Sigmoid colon (tissue), 7 donors: Measurements from ENCODE around the gene HBM. TPM values are rescaled to one million over a fixed set of nuclear protein-coding genes. Genes with fewer than 3 reads are reported as not detected.
"Not testable (repeated sequence)": the region's sequence is repeated elsewhere in the genome, so short reads cannot be mapped to it uniquely, and the experiment has no call there.

ENCODE experiments used
- DNase-seq: peaks from one replicate; pipeline ENCODE4 v3.0.0-alpha.2; 2019
- H3K27ac ChIP-seq, 4 donors: fragments of 200-600 bp; sonication (generic); one replicate each; pipeline ENCODE4 v1.5.1; 2016 to 2019; ENCODE audit warnings: mild to moderate bottlenecking in 1 of 4
- H3K27me3 ChIP-seq, 3 donors: fragments of 200-600 bp; sonication (generic); one replicate each; pipeline ENCODE4 v1.5.1; 2019; ENCODE audit warnings: mild to moderate bottlenecking in 1 of 3
- H3K36me3 ChIP-seq, 4 donors: fragments of 200-600 bp; sonication (generic); one replicate each; pipeline ENCODE4 v1.5.1; 2016 to 2019
- H3K4me1 ChIP-seq, 4 donors: fragments of 200-600 bp; sonication (generic); one replicate each; pipeline ENCODE4 v1.5.1; 2017 to 2019
- H3K4me3 ChIP-seq, 4 donors: fragments of 200-600 bp; sonication (generic); one replicate each; pipeline ENCODE4 v1.5.1; 2017 to 2019; ENCODE audit warnings: mild to moderate bottlenecking in 2 of 4, moderate library complexity in 1 of 4
- H3K9me3 ChIP-seq, 4 donors: fragments of 200-600 bp in 3 of 4; sonication (generic) in 3 of 4; one replicate each; pipeline versions ENCODE4 v1.5.1 to v1.6.1; 2013 to 2019
- EP300 ChIP-seq, 4 donors: sonication (generic); formaldehyde crosslinking; IDR thresholded peaks; one replicate each; pipeline ENCODE4 v1.6.1; 2017; ENCODE audit warnings: antibody characterized with exemption in 4 of 4
- POLR2A ChIP-seq, 2 donors: fragments of 450-650 bp; IDR thresholded peaks; one replicate each; pipeline ENCODE4 v1.6.1; 2016; ENCODE audit warnings: antibody characterized with exemption in 2 of 2, mild to moderate bottlenecking in 2 of 2, moderate library complexity in 2 of 2
- POLR2AphosphoS5 ChIP-seq, 4 donors: sonication (generic); formaldehyde crosslinking; IDR thresholded peaks; one replicate each; pipeline ENCODE4 v1.6.1; 2017; ENCODE audit warnings: antibody characterized with exemption in 4 of 4
- WGBS, 2 donors: extraction: QIAGEN DNeasy Blood & Tissue Kit; methylation state at CpG; one replicate each; pipeline ENCODE4 v1.1.7; 2013; 5-methylcytosine and 5-hydroxymethylcytosine counted together
- intact Hi-C: fragments of 100-400 bp; cut with DNase I; formaldehyde crosslinking; loops from one replicate; pipeline ENCODE4 v1.15.1; 2023
- polyA plus RNA-seq, 3 donors: library from polyadenylated mRNA; stranded (reverse); fragments of 200-250 nt; gene quantifications; one replicate each; pipeline ENCODE4 v1.2.3, GENCODE V29; 2013
- total RNA-seq, 4 donors: library from RNA; depleted of rRNA; stranded (reverse); fragments of >200 nt; gene quantifications; one replicate each; pipeline ENCODE4 v1.1.0, GENCODE V29; 2016
- TF ChIP-seq, protein P1 (sequence below), 4 experiments: fragments of 450-650 bp in 3 of 4; fragments of 200-600 bp in 1 of 4; IDR thresholded peaks; one replicate each; pipeline ENCODE4 v1.5.1; 2016 to 2019; ENCODE audit warnings: antibody characterized with exemption in 4 of 4, mild to moderate bottlenecking in 3 of 4, moderate library complexity in 2 of 4
- donor health status: healthy with polysubstance abuse.
- donor health status: Bipolar disorder and iron deficiency.
- donor health status: healthy.

HBM gene
- total and polyA plus RNA-seq, 7 donors = not detected

DNA sequence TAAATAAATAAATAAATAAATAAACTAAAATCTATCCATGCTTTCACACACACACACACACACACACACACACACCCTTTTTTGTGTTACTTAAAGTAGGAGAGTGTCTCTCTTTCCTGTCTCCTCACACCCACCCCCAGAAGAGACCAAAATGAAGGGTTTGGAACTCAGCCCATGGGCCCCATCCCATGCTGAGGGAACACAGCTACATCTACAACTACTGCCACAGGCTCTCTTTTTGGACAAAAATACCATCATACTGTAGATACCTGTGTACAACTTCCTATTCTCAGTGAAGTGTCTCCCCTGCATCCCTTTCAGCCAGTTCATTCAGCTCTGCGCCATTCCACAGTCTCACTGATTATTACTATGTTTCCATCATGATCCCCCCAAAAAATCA, 5.0 kb downstream of the HBM start:
- TF ChIP-seq POLR2AphosphoS5 (IDR thresholded peaks at IDR 0.05) = no peak
- no peak for TF ChIP-seq EP300 (IDR thresholded peaks at IDR 0.05)
- TF ChIP-seq, protein P1, sequence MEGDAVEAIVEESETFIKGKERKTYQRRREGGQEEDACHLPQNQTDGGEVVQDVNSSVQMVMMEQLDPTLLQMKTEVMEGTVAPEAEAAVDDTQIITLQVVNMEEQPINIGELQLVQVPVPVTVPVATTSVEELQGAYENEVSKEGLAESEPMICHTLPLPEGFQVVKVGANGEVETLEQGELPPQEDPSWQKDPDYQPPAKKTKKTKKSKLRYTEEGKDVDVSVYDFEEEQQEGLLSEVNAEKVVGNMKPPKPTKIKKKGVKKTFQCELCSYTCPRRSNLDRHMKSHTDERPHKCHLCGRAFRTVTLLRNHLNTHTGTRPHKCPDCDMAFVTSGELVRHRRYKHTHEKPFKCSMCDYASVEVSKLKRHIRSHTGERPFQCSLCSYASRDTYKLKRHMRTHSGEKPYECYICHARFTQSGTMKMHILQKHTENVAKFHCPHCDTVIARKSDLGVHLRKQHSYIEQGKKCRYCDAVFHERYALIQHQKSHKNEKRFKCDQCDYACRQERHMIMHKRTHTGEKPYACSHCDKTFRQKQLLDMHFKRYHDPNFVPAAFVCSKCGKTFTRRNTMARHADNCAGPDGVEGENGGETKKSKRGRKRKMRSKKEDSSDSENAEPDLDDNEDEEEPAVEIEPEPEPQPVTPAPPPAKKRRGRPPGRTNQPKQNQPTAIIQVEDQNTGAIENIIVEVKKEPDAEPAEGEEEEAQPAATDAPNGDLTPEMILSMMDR (IDR thresholded peaks at IDR 0.05) = no peak
- no peak for TF ChIP-seq POLR2A (IDR thresholded peaks at IDR 0.05)
- DNase-seq = no peak
- Histone ChIP-seq H3K9me3 (no peaks in the 10 kb centered on the region), H3K27ac (no peak overlapping the region), H3K4me3 (no peak overlapping the region), H3K4me1 (peaks cover 0 to 10% (median 8%) of the 10 kb centered on the region in 4 donors), H3K27me3 (peaks cover 41 to 84% (median 72%) of the 10 kb centered on the region in 3 donors), H3K36me3 (no peaks in the 10 kb centered on the region)
- WGBS, 2 donors = 44 to 52% methylated on average over 1 of the region's 1 CpG
- intact Hi-C loops = no loop called here

DNA sequence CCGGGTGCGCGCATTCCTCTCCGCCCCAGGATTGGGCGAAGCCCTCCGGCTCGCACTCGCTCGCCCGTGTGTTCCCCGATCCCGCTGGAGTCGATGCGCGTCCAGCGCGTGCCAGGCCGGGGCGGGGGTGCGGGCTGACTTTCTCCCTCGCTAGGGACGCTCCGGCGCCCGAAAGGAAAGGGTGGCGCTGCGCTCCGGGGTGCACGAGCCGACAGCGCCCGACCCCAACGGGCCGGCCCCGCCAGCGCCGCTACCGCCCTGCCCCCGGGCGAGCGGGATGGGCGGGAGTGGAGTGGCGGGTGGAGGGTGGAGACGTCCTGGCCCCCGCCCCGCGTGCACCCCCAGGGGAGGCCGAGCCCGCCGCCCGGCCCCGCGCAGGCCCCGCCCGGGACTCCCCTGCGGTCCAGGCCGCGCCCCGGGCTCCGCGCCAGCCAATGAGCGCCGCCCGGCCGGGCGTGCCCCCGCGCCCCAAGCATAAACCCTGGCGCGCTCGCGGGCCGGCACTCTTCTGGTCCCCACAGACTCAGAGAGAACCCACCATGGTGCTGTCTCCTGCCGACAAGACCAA, 6.7 kb downstream of the HBM start, which contains the start of gene HBA2:
TSS of gene HBA2 (plus strand) at position 503 of the 568 bp plus-strand sequence. CDS start at position 540, 37 bp downstream.
- H3K4me1 ChIP-seq, H3K27ac ChIP-seq, H3K36me3 ChIP-seq, DNase-seq, intact Hi-C loops, H3K4me3 ChIP-seq, H3K9me3 ChIP-seq: not testable (repeated sequence)
- no CpG with 5 or more reads among the region's 74 CpGs for WGBS, 2 donors
- peaks cover 29 to 76% (median 61%) of the 10 kb centered on the region in 3 donors for H3K27me3 ChIP-seq

DNA sequence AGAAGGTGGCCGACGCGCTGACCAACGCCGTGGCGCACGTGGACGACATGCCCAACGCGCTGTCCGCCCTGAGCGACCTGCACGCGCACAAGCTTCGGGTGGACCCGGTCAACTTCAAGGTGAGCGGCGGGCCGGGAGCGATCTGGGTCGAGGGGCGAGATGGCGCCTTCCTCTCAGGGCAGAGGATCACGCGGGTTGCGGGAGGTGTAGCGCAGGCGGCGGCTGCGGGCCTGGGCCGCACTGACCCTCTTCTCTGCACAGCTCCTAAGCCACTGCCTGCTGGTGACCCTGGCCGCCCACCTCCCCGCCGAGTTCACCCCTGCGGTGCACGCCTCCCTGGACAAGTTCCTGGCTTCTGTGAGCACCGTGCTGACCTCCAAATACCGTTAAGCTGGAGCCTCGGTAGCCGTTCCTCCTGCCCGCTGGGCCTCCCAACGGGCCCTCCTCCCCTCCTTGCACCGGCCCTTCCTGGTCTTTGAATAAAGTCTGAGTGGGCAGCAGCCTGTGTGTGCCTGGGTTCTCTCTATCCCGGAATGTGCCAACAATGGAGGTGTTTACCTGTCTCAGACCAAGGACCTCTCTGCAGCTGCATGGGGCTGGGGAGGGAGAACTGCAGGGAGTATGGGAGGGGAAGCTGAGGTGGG, 7.6 kb downstream of the HBM start:
- H3K4me1 ChIP-seq, H3K27ac ChIP-seq, H3K9me3 ChIP-seq, DNase-seq, H3K36me3 ChIP-seq, intact Hi-C loops, H3K4me3 ChIP-seq: not testable (repeated sequence)
- H3K27me3 ChIP-seq = peaks cover 30 to 76% (median 62%) of the 10 kb centered on the region in 3 donors
- 11 to 13% methylated on average over 31 of the region's 44 CpGs for WGBS, 2 donors

DNA sequence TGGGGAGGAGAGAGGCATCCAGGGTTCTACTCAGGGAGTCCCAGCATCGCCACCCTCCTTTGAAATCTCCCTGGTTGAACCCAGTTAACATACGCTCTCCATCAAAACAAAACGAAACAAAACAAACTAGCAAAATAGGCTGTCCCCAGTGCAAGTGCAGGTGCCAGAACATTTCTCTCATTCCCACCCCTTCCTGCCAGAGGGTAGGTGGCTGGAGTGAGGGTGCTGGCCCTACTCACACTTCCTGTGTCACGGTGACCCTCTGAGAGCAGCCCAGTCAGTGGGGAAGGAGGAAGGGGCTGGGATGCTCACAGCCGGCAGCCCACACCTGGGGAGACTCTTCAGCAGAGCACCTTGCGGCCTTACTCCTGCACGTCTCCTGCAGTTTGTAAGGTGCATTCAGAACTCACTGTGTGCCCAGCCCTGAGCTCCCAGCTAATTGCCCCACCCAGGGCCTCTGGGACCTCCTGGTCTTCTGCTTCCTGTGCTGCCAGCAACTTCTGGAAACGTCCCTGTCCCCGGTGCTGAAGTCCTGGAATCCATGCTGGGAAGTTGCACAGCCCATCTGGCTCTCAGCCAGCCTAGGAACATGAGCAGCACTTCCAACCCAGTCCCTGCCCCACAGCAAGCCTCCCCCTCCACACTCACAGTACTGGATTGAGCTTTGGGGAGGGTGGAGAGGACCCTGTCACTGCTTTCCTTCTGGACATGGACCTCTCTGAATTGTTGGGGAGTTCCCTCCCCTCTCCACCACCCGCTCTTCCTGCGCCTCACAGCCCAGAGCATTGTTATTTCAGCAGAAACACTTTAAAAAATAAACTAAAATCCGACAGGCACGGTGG, 8.4 kb downstream of the HBM start:
- intact Hi-C loops, H3K4me1 ChIP-seq, H3K4me3 ChIP-seq, H3K36me3 ChIP-seq, H3K9me3 ChIP-seq, DNase-seq, H3K27ac ChIP-seq: not testable (repeated sequence)
- peaks cover 37 to 76% (median 62%) of the 10 kb centered on the region in 3 donors for H3K27me3 ChIP-seq
- 18 to 19% methylated on average over 9 of the region's 13 CpGs for WGBS, 2 donors

DNA sequence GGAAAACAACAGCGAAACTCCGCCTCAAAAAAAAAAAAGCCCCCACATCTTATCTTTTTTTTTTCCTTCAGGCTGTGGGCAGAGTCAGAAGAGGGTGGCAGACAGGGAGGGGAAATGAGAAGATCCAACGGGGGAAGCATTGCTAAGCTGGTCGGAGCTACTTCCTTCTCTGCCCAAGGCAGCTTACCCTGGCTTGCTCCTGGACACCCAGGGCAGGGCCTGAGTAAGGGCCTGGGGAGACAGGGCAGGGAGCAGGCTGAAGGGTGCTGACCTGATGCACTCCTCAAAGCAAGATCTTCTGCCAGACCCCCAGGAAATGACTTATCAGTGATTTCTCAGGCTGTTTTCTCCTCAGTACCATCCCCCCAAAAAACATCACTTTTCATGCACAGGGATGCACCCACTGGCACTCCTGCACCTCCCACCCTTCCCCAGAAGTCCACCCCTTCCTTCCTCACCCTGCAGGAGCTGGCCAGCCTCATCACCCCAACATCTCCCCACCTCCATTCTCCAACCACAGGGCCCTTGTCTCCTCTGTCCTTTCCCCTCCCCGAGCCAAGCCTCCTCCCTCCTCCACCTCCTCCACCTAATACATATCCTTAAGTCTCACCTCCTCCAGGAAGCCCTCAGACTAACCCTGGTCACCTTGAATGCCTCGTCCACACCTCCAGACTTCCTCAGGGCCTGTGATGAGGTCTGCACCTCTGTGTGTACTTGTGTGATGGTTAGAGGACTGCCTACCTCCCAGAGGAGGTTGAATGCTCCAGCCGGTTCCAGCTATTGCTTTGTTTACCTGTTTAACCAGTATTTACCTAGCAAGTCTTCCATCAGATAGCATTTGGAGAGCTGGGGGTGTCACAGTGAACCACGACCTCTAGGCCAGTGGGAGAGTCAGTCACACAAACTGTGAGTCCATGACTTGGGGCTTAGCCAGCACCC, 9.5 kb downstream of the HBM start:
- TF ChIP-seq EP300 (IDR thresholded peaks at IDR 0.05) = no peak
- no peak for TF ChIP-seq POLR2A (IDR thresholded peaks at IDR 0.05)
- TF ChIP-seq POLR2AphosphoS5 (IDR thresholded peaks at IDR 0.05) = no peak
- TF ChIP-seq, protein P1 (IDR thresholded peaks at IDR 0.05) = no peak
- 16 to 20% methylated on average over 8 of the region's 8 CpGs for WGBS, 2 donors
- H3K27me3 ChIP-seq = peaks cover 47 to 78% (median 64%) of the 10 kb centered on the region in 3 donors

DNA sequence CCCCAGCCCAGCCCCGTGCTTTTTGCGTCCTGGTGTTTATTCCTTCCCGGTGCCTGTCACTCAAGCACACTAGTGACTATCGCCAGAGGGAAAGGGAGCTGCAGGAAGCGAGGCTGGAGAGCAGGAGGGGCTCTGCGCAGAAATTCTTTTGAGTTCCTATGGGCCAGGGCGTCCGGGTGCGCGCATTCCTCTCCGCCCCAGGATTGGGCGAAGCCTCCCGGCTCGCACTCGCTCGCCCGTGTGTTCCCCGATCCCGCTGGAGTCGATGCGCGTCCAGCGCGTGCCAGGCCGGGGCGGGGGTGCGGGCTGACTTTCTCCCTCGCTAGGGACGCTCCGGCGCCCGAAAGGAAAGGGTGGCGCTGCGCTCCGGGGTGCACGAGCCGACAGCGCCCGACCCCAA, 10.2 kb downstream of the HBM start:
- intact Hi-C loops, H3K36me3 ChIP-seq, H3K4me3 ChIP-seq, H3K9me3 ChIP-seq, H3K27ac ChIP-seq, DNase-seq: not testable (repeated sequence)
- H3K4me1 ChIP-seq = peaks cover 0 to 15% (median 13%) of the 10 kb centered on the region in 4 donors
- H3K27me3 ChIP-seq = peaks cover 52 to 78% (median 64%) of the 10 kb centered on the region in 3 donors
- WGBS, 2 donors = 1% methylated on average over 26 to 27 of the region's 39 CpGs

More for the DNA sequence above, 9.5 kb downstream of the HBM start:
- no peaks in the 10 kb centered on the region for H3K36me3 ChIP-seq
- intact Hi-C loops = no loop called here
- H3K27ac ChIP-seq = no peak overlapping the region
- peaks cover 0 to 8% (median 6%) of the 10 kb centered on the region in 4 donors for H3K4me1 ChIP-seq
- no peak overlapping the region for H3K4me3 ChIP-seq
- H3K9me3 ChIP-seq = no peaks in the 10 kb centered on the region
- DNase-seq = no peak

DNA sequence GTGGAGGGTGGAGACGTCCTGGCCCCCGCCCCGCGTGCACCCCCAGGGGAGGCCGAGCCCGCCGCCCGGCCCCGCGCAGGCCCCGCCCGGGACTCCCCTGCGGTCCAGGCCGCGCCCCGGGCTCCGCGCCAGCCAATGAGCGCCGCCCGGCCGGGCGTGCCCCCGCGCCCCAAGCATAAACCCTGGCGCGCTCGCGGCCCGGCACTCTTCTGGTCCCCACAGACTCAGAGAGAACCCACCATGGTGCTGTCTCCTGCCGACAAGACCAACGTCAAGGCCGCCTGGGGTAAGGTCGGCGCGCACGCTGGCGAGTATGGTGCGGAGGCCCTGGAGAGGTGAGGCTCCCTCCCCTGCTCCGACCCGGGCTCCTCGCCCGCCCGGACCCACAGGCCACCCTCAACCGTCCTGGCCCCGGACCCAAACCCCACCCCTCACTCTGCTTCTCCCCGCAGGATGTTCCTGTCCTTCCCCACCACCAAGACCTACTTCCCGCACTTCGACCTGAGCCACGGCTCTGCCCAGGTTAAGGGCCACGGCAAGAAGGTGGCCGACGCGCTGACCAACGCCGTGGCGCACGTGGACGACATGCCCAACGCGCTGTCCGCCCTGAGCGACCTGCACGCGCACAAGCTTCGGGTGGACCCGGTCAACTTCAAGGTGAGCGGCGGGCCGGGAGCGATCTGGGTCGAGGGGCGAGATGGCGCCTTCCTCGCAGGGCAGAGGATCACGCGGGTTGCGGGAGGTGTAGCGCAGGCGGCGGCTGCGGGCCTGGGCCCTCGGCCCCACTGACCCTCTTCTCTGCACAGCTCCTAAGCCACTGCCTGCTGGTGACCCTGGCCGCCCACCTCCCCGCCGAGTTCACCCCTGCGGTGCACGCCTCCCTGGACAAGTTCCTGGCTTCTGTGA, 11.0 kb downstream of the HBM start, which contains the start of gene HBA1:
TSS of gene HBA1 (plus strand) at position 204 of the 906 bp plus-strand sequence. CDS start at position 241, 37 bp downstream.
- WGBS, 2 donors = 4 to 5% methylated on average over 42 to 43 of the region's 88 CpGs
- H3K9me3 ChIP-seq, intact Hi-C loops, H3K4me3 ChIP-seq, H3K27ac ChIP-seq, DNase-seq, H3K36me3 ChIP-seq: not testable (repeated sequence)
- H3K4me1 ChIP-seq = peaks cover 0 to 22% (median 19%) of the 10 kb centered on the region in 4 donors
- peaks cover 47 to 75% (median 57%) of the 10 kb centered on the region in 3 donors for H3K27me3 ChIP-seq
